Stimulated activated naive CD8-positive, alpha-beta T cell treated with anti-CD3 and anti-CD28 coated beads, Interleukin-15, Interleukin-2, amounts not matched to agents 100 U/mL and 50 U/mL, for 24 hours (primary cell): ENCODE measurements around the gene CDC42BPB.

Experiments used
- ATAC-seq: fragments of 150-1000 bp; cut with Tn5 transposase; one replicate; pipeline ENCODE4 v1.10.0; 2021
- DNase-seq: peaks from one replicate; pipeline ENCODE4 v3.0.0; 2021

Gene CDC42BPB

GRCh38 chr14:102994689-102995088 lies 62.7 kb downstream of the CDC42BPB start:
- ATAC-seq: no peak
- DNase-seq: no peak

DNA sequence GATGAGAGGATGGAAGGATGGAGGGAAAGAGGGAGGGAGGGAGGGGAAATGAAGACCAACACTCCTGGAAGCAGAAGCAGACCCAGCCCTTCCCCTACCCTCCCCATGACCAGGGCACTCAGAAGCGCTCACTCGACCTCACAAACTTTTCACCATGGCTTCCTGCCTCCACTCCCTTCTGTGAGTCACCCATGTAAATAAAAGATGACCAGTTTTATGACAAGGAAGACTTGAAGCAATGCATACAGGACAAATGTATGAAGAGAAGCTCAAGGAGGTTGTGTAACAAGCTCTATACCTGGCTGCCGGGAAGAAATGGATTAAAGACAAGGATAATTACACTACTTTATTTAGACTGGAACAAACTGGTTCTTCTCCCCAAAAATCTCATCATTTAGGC lies 63.8 kb downstream of the CDC42BPB start:
- ATAC-seq: no peak
- no peak for DNase-seq

DNA sequence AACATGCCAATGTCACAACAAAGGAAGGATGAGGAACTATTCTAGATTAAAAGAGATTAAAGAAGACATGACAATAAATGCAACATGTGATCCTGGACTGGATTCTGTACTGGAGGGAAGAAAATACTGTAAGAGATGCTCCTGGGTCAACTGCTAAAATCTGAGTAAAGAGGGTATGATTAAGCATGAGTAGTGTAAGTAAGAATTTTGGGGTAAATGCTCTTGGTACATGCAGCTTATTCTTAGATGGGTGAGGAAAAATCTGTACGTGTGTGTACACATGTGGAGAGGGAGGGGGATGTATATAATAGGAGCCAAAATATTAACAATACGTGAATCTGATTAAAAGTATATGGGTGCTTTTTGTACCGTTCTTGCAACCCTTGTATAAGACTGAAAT lies 66.0 kb downstream of the CDC42BPB start:
- DNase-seq (no peak), ATAC-seq (no peak)

DNA sequence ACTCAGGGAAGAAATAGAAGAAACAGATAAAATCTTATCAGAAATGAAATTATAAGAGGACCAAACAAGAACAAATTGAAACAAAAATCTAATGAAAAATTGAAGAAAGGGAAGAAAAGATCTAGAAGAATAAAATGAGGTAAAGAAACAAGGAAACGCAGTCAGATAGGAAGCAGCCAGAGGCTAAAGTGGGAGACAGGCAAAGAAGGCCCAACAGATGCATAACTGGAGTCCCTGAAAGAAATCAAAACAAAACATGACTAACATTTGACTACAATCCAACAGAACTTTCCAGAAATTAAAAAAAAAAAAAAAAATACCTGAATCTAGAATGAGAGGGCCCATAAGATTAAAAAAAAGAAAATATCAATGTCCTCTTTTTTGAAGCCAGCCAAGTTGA lies 69.3 kb downstream of the CDC42BPB start:
- ATAC-seq (no peak), DNase-seq (no peak)

DNA sequence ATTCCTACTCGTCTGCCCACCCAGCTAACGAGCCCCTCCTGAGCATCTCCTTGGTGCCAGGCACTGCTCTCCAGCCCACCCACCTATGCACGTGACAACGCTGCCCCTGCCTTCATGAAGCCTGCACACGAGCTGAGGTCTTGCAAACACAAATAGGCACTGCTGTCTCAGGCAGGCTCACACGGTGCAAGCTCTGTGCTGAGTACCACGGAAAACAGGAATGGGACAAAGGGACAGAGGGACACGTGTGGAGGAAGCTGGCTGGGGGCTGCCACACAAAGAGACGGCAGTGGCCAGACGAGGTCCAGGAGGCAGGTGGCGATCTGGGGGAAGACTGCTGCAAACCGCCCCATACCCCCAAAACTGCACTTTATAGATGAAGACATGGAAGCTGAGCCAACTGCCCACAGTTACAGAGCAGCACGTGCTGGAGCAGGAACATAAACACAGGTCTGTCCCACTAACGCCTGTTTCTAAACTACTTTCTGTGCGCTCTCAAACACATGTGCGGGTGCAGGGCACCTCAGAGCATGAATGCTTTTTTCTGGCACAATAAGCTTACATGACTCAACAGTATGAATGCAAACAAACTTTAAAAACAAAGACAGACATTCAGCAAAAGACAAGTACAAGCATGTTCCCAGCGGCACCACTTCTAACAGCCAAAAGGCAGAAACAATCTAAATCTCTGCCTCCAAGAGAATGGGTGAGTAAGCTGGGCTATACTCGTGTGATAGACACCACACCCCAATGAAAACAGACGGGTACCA lies 70.4 kb downstream of the CDC42BPB start:
- DNase-seq: no peak
- no peak for ATAC-seq

GRCh38 chr14:102985665-102986064 lies 71.7 kb downstream of the CDC42BPB start:
- ATAC-seq (no peak), DNase-seq (no peak)

GRCh38 chr14:102984336-102985102 lies 72.8 kb downstream of the CDC42BPB start:
- ATAC-seq (no peak), DNase-seq (no peak)

DNA sequence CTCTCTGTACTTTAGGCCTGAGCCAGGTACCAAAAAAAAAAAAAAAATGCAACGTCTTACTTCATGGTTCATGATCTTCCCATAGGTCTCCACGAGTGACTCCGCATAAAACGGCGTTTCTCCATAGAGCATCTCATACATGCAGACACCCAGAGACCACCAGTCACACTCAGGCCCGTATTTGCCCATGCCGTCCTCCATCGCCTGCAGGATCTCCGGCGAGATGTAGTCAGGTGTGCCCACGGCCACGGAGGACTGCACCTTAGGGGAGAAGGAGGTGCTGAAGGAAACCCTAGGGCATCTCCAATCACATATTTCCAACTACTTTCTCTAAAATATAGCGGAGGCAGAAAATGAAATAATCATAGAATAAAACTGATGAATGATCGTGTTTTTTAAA lies 73.9 kb downstream of the CDC42BPB start:
- DNase-seq (no peak), ATAC-seq (no peak)

- ATAC-seq (no peak), DNase-seq (no peak)
Measured at GRCh38 chr14:102982852-102983470, 74.4 kb downstream of the CDC42BPB start.

GRCh38 chr14:102980409-102980810 lies 76.9 kb downstream of the CDC42BPB start:
- DNase-seq (no peak), ATAC-seq (no peak)

DNA sequence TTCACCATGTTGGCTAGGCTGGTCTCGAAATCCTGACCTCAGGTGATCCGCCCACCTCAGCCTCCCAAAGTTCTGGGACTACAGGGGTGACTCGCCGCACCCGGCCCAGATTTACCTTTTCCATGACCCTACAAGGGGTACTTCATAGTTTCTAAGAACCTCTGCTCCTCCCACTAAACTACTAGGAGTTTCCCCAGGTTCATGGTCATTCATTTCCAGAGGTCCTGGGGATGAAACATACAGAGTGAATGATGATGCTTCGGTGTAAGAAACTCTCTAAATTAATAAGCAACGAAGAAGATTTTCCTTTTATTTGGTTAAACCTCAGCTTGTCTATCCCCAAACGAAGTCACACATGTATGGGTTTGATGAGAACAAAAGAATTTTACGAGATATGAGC lies 77.9 kb downstream of the CDC42BPB start:
- DNase-seq: no peak
- peak; percentile 55 for ATAC-seq

GRCh38 chr14:102977475-102977874 lies 79.9 kb downstream of the CDC42BPB start:
- ATAC-seq: no peak
- DNase-seq: no peak

DNA sequence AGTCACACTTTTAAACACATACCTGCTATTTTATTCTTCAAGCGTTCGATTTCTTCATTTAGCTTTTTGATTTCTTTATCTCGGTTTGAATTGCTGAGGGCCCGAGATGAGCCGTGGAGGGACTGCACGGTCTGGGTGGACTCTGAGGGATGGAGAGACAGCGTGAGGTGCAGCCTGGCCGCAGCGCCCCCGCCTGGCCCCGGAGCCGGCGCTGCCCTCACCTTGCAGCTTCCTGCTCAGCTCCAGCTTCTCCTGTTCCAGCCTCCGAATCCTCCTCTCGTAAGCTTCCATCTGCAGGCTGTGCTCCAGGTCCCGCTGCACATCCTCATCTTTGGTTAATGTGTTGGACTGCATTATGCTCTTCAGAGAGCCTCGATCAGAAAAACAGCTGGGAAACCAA lies 81.7 kb downstream of the CDC42BPB start:
- ATAC-seq (no peak), DNase-seq (no peak)

DNA sequence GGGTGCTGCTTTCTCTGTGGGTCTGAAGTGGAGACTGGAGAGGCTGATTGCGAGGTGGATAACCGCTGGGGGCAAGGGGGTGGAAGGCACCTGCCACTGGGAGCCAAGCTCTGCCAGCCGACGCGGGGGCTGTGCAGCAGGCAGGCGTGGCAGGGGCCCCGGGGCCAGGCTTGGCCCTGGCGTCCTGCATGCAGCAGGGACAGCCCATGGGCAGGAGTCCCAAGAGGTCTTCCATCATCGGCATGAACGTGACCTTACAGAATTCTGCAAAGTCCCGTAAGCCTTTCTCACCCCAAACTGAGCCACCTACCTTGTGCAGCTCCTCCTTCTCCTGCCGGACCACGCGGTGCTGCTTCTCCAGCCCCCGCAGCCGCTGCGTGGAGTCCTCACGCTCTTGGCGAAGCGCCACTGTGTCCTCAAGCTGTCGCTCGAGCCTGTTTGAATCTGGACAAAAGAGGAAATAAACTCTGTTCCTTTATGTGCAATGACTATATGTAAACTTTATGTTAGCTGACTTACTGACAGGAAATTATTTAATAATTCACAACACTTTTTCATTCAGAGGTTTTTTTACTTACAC lies 83.6 kb downstream of the CDC42BPB start:
- no peak for DNase-seq
- ATAC-seq: no peak

DNA sequence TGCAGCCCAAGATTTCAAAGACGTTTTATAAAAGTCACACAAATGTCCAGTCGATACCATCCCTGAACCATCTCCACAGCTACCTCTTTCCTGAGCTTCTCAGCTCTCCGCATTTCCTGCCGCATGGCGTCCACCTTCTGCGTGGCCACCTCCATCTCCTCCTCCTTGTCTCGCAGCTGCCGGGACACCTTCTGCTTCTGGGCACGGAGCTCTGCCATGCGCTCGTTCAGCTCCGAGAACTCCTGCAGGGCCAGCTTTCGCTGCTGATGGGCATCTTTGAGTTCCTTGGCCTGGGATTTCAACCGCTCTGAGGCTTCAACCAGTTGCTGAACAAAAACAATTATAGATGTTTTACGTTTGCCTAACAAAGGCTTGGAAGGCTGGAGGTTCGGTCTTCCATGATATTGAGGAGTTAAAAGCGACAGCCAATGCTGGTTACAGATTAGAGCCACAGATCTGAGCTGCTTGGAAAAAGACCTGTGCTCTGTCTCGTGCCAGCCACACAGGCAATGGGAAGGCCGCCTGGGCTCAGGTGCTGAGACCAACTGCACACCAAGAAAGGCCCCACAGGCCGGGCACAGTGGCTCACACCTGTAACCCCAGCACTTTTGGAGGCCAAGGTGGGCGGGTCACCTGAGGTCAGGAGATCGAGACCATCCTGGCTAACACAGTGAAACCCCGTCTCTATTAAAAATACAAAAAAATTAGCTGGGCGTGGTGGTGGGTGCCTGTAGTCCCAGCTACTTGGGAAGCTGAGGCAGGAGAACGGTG lies 85.3 kb downstream of the CDC42BPB start:
- ATAC-seq (no peak), DNase-seq (no peak)

- DNase-seq (no peak), ATAC-seq (no peak)
Measured at GRCh38 chr14:102971314-102971713, 86.0 kb downstream of the CDC42BPB start.

DNA sequence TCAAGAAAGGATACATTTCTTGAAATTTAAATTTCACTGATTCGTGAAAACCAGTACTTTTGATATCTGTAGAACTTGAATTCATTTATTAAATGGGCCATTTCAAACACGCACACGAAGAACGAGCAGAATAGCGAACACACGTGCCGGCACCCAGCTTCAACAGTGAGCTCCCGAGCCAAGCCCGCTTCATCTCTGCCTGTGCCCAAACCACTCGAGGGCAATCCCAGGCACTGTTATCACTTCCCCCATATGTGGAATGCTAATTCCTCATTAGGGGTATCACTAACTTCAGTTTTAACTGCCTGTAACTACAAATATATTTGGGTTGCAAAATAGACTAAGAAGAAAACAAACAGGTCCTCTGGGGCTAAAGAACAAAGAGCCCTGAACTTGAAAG lies 86.9 kb downstream of the CDC42BPB start:
- DNase-seq (no peak), ATAC-seq (no peak)

- ATAC-seq (no peak), DNase-seq (no peak)
Measured at GRCh38 chr14:102969901-102970300, 87.4 kb downstream of the CDC42BPB start.

DNA sequence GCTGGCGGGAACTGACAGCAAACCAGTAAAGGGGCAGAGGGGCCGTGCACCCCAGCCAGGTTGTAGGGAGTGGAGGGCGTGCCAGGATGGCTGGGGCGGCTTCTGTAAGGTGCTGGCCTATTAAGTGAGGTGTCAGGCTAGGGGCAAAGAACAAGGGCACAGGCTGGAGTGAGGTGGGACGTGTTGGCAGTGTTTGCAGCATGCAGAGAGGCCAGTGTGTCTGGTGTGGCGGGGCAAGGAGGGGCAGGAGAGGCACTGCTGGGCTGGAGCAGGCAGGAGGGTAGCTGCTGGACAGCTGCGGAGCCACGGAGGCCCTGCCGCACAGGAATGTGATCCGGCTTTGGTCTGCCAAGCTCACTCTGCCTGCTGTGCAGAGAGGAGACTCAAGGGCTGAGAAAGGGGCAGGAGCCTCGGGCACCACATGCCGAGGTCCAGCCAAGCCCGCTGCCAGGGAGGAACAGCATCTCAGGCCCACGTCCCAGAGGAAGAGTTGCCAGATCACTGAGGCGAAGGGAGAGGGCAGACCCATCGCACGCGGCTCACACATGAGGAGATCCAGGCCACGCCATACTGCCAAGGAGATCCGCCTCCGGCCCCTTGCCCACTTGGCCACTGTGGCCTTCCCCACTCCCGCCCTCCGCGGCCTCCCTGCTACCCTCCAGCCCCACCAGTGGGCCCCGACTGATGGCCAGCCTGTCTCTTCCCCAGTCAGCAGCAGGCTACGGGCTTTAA lies 88.1 kb downstream of the CDC42BPB start:
- DNase-seq (no peak), ATAC-seq (no peak)

- no peak for ATAC-seq
Measured at GRCh38 chr14:102968306-102968705, 89.0 kb downstream of the CDC42BPB start.

DNA sequence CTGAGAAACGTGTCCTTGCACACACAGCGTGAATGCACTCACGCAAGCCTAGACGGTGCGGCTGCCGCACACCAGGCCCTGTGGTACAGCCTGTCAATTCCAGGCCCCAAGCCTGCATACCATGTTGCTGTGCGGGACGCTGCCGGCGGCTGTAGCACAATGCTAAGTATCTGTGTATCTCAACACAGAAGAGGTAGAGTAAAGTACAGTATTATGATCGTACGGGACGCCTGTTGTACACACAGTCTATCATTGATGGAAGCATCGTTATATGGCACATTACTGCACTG lies 89.9 kb downstream of the CDC42BPB start:
- ATAC-seq: no peak

More at GRCh38 chr14:102968306-102968705, 89.0 kb downstream of the CDC42BPB start:
- no peak for DNase-seq

More for the DNA sequence above, 89.9 kb downstream of the CDC42BPB start:
- no peak for DNase-seq
